NCI-H345 (cell line): ENCODE measurements around the gene FRMD3.

Source experiments
- DNase-seq: peaks from one replicate; lab custom pipeline; 2025; lab: John Stamatoyannopoulos, UW

Gene FRMD3

DNA sequence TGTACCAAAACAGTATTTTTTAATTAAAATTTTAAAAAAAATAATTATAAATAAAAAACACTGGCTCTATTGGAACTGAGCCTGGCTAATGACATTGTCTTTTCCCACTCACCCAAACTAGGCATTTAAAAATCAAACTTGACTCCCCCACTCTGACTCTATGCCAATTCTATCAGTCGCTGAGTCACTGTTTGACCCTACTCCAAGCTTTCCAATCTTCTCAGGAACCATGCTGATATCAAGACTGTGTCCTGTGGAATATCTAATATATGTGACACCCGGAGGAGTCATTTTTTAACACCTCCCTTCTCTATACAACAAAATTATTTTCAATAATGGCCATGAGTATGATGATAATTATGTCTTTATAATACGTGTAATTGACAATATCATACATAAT lies 303.7 kb downstream of the FRMD3 start:
- DNase-seq = no peak

DNA sequence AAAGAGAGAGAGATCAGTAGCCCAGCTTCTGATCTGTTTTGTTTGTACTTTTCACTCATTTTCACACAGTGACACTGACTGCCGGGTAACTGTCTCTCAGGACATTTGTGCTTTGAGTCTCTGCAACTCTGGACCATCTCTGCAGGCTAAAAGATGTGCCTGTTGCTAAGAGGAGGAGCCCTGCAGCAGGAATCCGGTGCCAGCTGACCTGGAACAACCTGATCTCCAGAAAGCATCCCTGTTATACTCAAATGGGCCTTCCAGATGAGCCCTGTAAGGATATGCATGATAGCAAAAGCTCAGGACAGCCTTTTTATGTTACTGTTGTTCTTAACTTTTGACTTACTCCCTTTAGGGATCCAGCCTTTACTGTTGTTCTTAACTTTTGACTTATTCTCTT lies 304.6 kb downstream of the FRMD3 start:
- no peak for DNase-seq

DNA sequence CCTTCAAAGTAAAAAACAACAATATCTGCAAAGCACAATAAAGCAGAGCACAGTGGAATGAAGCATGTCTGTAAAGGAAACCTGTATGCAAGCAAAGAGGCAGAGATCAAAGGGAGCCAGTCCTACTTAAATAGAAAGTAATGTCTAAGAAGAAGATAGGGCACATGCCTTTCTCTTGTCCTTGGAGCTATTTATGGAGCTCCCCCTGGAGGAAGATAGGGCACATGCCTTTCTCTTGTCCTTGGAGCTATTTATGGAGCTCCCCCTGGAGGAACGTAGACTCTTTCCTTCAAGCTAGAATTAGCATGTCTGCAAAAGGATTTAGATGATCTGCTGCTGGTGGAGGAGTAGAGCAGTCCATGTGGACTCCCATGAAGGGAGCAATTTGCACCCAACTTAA lies 307.2 kb downstream of the FRMD3 start:
- DNase-seq = no peak

DNA sequence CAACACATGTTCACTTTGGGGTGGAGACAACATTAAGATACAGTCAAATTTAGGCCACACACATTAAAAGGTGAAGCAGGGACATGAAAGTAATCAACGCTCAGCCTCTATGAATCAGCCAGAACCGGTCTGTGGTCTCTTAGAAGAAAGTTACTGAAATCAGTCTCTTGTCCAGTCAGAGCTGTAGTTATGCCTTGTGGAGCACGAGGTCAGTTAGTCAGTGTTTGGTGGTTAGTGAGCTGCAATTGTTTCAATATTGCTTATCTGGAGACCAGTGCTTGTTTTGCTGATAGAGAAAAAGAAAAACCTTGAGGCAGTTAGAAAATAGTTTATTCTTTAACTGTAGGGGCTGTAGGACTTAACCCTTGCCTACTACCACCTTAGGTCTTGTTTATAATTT lies 317.5 kb downstream of the FRMD3 start:
- DNase-seq = no peak

DNA sequence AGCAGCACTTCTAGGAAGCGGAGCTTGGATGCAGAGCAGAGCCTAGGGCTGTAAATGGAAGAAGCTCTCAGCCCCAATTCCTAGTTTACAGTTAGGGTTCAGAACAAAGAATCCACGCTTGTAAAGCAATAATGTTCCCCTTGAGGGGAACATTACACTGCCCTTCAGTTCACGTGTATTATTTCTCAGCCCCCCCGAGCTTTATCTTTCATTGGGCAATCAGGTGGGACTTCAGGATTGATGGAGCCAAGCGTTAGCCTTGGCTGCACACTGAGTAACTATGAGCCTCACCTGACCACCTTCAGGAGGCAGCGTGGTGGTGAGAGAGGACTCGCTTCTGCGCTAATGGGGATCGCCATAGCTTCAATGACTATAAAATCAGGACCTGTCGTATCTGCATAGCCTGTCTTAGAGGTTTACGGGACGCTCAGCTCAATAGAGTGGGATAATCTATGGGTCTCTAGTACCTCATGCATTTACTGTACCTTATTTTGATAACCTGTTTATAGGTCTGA lies 318.2 kb downstream of the FRMD3 start:
- DNase-seq = no peak

DNA sequence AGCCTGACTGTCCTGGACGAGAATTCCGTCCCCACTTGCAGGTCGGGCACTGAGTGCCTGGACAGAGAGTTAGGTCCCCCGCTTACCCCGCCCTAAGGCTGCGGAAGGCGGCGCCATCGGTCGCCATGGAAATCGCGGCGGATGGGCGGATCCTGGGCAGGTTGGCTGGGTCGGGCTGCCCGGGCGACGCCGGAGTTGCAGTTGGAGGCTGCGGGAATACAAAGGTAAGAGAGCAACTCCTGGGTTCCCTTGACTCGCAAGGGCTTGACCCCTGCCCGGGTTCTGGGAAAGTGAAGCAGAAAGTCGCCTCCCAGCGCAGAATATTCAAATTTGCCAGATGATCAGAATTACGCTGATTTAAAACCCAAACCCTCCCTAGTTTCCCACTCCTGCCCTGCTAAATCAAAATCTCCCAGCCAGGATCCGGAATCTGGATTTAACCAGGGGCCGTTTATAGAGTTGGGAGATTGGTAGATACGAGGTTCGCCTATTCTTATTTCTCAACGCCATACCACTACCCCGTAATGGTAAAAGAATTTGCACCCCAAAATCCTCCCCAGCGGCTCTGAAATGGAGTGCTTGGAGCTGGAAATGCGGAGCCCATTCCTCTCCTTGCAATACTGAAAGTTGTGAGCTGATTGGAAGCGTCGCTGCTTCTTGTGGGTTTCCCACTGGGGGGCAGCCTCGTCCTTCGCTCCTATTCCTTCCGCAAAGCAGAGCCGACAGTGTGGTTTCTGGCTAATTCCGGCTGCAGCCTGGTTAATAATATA lies 318.9 kb downstream of the FRMD3 start:
- DNase-seq = peak; percentile 48

DNA sequence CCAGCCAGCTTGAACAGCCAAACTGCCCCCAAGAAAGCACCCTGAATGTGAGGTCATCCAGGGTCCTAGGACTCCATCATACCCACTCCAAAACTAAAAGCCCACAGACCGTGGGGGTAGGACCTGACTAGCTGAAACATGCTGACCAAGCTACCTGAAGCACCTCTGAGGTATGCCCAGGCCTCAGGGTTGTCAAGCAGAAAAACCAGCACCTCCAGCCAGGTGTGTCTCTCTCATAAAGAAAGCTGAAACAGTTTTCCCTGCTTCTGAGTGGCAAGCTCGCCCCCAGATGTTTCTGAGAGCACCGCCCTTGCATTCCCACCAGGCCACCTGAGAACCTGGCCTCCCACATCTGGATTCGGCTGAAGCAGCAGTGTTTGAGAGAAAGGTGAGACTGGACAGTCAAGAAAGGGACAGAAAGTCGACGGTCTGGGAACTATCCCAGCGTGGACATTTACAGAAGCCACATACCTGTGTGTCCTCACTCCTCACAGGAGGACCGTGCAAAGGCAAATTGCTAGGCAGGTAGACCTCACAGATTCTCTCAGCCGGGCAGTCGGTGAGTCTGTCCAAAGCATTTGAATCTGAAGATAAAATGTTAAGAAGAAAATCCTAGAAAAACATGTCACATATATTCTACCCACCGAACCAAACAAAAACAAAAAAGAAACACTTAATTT lies 319.6 kb downstream of the FRMD3 start:
- no peak for DNase-seq

DNA sequence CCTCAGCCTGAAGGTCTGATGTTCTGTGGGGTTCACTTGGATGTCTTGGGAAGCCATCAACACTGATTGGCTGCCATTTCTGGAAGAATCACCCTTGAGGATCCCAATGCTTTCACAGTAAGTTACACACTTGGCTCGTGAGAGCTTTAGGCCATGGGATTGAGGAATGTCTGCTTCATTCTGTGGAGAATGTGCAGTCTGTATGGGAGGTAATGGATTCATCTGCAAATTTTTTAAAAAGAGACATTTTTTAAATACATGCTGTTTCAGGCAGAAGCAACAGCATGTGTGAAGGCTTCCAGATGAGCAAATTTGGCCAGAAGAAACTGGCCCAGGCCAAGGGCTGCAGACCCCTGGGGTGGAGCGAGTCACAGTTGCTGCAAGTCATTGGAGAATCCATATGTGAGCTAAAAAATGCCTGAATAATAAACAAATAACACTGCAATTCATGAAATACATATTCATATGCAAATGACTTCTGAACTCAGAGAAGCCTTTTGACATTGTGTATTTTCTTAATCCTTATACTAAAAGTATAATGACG lies 328.9 kb downstream of the FRMD3 start:
- DNase-seq = no peak

DNA sequence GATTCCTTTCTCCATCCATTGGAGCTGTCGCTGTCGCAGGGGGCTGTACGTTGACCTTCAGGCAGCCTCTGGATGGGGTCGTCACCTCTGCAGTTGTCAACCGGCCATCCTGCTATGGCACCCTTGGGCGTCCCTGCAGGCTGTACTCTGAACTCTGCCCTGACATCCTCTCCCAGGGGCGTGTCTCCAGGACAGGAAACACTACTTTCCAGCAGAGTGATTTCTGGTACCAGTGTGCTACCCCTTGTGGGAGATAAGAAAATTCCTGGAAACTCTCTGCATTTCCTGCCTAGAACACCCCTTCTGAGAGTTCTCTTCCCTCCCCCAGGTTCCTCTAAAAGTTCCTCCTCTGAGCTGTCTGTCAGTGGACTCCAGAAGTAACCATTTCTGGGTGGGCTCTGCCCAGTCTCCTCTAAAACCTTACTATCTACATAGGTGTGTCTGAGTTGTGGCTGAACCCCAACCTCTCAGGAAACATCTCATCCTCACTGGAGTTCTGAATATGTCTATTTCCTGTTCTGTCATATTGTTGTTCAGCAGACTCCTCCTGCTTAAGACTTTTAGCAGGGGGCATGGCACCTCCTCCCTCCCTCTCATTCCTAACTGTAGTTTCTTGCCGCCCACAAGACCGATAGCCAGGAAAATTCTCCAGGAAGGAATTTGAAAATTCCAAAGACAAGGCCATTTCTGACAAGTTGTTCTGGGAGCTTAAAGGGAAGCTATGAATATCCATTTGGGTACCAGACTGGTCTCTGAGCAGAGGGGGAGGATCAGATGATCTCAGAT lies 329.9 kb downstream of the FRMD3 start:
- DNase-seq = no peak

DNA sequence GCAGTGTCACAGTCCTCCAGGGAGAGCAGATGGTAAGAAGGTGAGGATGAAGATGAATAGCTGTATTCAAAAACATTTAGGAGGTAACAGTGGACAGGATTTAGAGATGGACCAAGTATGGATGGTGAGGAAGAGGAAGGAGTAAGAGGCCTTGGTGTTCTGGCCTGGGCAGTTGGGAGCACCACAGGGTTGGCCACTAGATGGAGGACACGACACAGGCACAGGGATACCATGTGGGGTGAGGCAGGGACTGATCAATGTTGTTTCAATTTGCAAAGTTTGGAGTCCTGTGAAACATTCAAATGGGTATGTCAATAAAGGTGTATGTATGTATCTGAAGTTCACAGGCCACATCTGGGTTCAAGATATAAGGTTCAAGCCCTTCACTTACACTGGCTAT lies 334.2 kb downstream of the FRMD3 start:
- DNase-seq = no peak

DNA sequence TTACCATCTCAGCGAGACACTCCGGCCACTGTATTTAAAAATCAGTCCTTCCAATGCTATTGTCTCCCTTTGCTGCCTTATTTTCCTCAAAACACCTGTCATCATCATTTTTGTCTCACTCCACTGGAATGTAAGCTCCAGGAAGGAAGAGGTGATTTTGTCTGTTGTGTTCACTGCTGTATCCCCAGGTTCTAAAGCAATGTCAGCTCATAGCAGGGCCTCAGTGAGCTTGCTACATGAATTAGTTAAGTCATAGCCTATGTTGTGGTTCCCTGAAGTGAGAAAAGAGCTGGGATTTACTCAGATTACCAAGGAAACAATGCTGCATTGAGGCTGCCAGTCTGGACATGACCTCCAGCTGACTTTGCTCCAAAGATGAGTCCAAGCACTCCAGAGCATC lies 337.7 kb downstream of the FRMD3 start:
- DNase-seq = no peak

DNA sequence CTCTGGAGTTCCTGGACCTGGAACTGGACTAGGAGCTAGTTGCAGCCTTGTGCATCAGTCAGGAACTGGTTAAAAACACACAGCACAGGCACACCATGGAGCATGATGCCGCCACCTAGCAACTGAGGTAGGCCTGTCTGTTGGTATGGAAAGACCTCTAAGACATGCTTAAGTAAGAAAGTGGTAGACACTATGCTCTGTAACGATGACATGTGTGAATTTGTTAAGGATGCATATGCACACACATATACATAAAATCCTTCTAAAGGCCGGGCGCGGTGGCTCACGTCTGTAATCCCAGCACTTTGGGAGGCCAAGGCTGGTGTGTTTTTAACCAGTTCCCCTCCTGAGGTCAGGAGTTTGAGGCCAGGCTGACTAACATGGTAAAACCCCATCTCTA lies 338.4 kb downstream of the FRMD3 start:
- DNase-seq = no peak

DNA sequence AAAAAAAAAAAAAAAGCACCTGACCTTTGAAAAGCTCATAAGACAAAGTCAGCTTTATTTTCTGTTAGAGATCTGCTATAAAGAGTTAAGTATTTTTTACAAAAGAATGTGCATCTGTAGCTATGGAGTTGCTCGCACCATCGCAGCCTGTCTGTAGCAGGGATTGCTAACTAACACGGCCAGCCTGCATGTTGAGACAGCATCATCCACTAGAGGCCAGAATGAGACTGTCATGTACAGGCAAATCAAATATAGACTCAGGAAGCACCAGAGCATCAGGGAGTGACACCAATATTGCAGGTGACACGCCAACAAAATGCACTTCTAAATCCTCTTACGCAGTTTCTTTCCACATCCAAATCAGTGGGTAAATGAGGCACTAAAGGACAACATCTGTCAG lies 339.0 kb downstream of the FRMD3 start:
- DNase-seq = peak; percentile 31

DNA sequence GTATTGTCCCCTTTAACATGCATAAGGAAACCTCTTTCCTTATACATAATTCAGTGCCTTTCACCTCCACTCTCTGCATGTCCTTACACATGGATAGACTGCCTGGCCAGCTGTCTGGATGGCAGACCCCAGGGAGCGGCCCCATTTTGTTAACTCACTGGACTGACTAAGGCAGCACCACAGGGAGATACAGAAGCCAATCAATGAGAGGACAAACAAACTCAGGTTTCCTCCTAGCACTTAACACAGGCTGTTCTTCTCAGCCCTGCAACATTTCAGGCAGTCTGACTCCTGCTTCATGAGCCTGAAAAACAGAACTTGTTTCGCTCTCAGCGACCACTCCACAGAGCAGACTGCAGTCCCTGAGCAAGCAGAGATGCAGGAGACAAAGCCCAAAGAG lies 339.8 kb downstream of the FRMD3 start:
- DNase-seq = peak; percentile 17

DNA sequence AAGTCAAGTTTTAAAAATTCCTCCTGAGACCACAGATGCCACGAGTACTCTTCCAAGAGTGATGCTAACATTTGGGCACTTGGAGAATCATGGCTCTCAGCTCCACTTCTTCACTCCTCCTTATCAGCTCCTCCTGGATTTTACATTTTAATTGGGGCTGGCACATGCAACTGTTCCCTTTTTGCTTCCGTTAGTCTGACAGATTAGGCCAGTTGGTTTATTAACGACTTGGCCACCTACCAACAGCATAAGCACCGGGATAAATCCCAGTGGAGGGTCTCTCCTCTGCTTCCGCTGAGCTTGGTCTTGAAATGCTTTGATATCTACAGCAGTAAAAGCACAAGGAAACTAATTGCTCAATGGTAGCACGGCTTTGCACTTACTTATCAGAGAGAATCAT lies 340.6 kb downstream of the FRMD3 start:
- no peak for DNase-seq

DNA sequence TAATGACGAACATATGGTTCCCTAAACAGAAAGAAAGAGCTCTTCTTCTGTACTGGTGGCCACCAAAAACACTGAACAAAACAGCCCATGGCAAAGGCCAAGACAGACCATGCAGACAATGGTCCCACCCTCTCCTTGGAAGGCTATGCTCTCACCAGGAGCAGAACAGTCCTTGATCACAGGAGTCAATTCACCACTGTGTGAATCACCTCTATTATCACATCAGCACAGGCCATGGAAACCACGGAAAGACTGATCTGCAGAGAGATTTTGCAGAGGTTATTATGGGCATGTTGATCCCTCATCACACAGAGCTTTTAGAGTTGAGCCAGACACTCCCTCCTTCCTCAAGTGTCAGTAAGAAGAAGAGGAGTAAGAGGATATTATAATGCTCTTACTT lies 341.3 kb downstream of the FRMD3 start:
- no peak for DNase-seq
